Activated CD4-positive, alpha-beta T cell treated with anti-CD3 and anti-CD28 coated beads, Interleukin-10, Interleukin-2, amounts not matched to agents 100 ng/mL and 50 ng/mL, durations not matched to agents 16 hours and 8 hours (primary cell): ENCODE results near the gene PRAMEF11.
"Not testable (repeated sequence)": the region's sequence is repeated elsewhere in the genome, so short reads cannot be mapped to it uniquely, and the experiment has no call there.

Experiments used
- DNase-seq: peaks from one replicate; pipeline ENCODE4 v3.0.0-alpha.2; 2020

PRAMEF11 gene

GRCh38 chr1:12831310-12831709 lies at the start of gene PRAMEF11:
PRAMEF11 (minus strand) TSS chr1:12831410; CDS start chr1:12828789, 2,621 bp downstream.
- not testable (repeated sequence) for DNase-seq

GRCh38 chr1:12878453-12878852 lies 47.2 kb upstream of the PRAMEF11 start:
- DNase-seq, result not testable (repeated sequence)

GRCh38 chr1:12863131-12863880 lies 32.1 kb upstream of the PRAMEF11 start:
- DNase-seq, result not testable (repeated sequence)

GRCh38 chr1:12856786-12857185 lies 25.6 kb upstream of the PRAMEF11 start, which contains the start of gene PRAMEF2:
PRAMEF2 (plus strand) TSS chr1:12857086; CDS start chr1:12859010, 1,924 bp downstream.
- not testable (repeated sequence) for DNase-seq

- DNase-seq, result no peak
Measured at GRCh38 chr1:12851779-12852178, 20.6 kb upstream of the PRAMEF11 start.

GRCh38 chr1:12848620-12849019 lies 17.4 kb upstream of the PRAMEF11 start, which contains the start of gene HNRNPCL1:
HNRNPCL1 (minus strand) TSS chr1:12848720; CDS start chr1:12848289, 431 bp downstream.
- not testable (repeated sequence) for DNase-seq

- DNase-seq, result not testable (repeated sequence)
Measured at GRCh38 chr1:12833251-12833650, 2.0 kb upstream of the PRAMEF11 start.

GRCh38 chr1:12819061-12819460 lies 12.1 kb downstream of the PRAMEF11 start:
- not testable (repeated sequence) for DNase-seq

GRCh38 chr1:12811409-12811784 lies 19.8 kb downstream of the PRAMEF11 start:
- no peak for DNase-seq

GRCh38 chr1:12810691-12811408 lies 20.4 kb downstream of the PRAMEF11 start:
- no peak for DNase-seq

- no peak for DNase-seq
Measured at GRCh38 chr1:12809933-12810332, 21.3 kb downstream of the PRAMEF11 start.

GRCh38 chr1:12799730-12800129 lies 31.5 kb downstream of the PRAMEF11 start:
- no peak for DNase-seq

- no peak for DNase-seq
Measured at GRCh38 chr1:12798911-12799310, 32.3 kb downstream of the PRAMEF11 start.

- DNase-seq, result not testable (repeated sequence)
Measured at GRCh38 chr1:12791097-12791496, 40.1 kb downstream of the PRAMEF11 start, which contains the start of gene PRAMEF1. PRAMEF1 (plus strand) TSS chr1:12791397; CDS start chr1:12793228, 1,831 bp downstream.

- not testable (repeated sequence) for DNase-seq
Measured at GRCh38 chr1:12784729-12785128, 46.5 kb downstream of the PRAMEF11 start.

- DNase-seq, result peak; percentile 37
Measured at GRCh38 chr1:12783783-12784182, 47.4 kb downstream of the PRAMEF11 start.

GRCh38 chr1:12781488-12781887 lies 49.7 kb downstream of the PRAMEF11 start:
- DNase-seq, result not testable (repeated sequence)

- no peak for DNase-seq
Measured at GRCh38 chr1:12778907-12779306, 52.3 kb downstream of the PRAMEF11 start.

GRCh38 chr1:12778061-12778460 lies 53.1 kb downstream of the PRAMEF11 start:
- DNase-seq, result no peak

- DNase-seq, result no peak
Measured at GRCh38 chr1:12776801-12777557, 54.2 kb downstream of the PRAMEF11 start.

GRCh38 chr1:12775443-12775842 lies 55.8 kb downstream of the PRAMEF11 start:
- no peak for DNase-seq

GRCh38 chr1:12774801-12775345 lies 56.3 kb downstream of the PRAMEF11 start:
- DNase-seq, result no peak
